GM13976 (cell line): ENCODE measurements around the gene TLN1.

ENCODE experiments used
- DNase-seq: peaks from one replicate; pipeline ENCODE4 v3.0.0; 2012; ENCODE audit warnings: low spot score
- in situ Hi-C: fragments of 300-500 bp; cut with MboI; formaldehyde crosslinking; loops from one replicate; pipeline ENCODE4 v1.12.0; 2022; ENCODE audit warnings: low sequenced_read_pairs, mixed read lengths, inconsistent platforms; ENCODE audit not compliant: unreplicated experiment
- TF ChIP-seq, protein P1 (sequence below): IDR thresholded peaks from 2 replicates; pipeline ENCODE4 v1.5.1; 2012; ENCODE audit warnings: borderline replicate concordance, mild to moderate bottlenecking; ENCODE audit not compliant: insufficient read depth; ENCODE audit errors: extremely low read depth, missing control alignments, control extremely low read depth

TLN1 gene

DNA sequence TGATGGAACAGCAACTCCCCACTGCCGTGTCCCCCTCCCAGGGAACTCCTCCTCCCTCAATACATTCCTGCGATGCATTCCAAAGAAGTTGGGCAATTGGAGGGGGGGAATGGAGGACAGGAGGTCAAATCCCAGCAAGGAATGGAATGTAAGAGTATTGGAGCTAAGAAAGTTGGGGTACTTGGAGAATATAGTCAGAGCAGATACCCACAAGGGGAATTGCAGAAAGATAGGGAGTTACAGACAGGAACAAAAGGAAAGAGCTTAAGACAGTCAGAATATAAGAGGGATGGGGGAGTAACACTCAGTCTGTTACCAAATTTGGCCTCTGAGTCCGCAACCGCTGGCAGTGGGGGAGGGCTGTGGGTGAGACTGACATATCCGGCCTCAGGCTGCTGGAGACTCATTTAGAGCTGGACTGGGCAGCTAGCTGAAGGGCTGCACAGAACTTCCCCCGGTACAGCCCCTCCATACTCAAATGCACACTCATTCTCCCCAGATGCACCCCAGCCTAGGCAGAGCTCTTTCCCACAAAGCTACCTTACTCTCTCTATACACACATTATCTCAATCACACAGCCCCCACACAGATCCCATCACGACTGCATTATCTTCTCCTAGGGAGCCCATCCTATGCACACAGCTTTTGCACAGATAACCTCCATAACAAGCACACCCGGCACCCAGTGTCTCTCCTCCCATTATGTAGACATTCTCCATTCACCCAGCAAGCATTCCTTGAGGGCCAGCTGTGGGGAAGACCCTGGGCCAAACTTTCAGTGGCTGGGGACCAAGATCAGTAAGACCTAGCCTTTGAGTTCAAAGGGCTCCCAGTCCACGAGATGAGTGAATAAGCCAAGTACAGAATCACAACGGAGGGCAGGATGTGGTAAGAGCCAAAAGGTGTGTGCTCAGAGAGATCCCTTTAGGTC is 3.7 kb downstream of the TLN1 start:
- in situ Hi-C loops = no loop called here
- TF ChIP-seq, protein P1, sequence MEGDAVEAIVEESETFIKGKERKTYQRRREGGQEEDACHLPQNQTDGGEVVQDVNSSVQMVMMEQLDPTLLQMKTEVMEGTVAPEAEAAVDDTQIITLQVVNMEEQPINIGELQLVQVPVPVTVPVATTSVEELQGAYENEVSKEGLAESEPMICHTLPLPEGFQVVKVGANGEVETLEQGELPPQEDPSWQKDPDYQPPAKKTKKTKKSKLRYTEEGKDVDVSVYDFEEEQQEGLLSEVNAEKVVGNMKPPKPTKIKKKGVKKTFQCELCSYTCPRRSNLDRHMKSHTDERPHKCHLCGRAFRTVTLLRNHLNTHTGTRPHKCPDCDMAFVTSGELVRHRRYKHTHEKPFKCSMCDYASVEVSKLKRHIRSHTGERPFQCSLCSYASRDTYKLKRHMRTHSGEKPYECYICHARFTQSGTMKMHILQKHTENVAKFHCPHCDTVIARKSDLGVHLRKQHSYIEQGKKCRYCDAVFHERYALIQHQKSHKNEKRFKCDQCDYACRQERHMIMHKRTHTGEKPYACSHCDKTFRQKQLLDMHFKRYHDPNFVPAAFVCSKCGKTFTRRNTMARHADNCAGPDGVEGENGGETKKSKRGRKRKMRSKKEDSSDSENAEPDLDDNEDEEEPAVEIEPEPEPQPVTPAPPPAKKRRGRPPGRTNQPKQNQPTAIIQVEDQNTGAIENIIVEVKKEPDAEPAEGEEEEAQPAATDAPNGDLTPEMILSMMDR = no peak
- DNase-seq = peak; percentile 78

DNA sequence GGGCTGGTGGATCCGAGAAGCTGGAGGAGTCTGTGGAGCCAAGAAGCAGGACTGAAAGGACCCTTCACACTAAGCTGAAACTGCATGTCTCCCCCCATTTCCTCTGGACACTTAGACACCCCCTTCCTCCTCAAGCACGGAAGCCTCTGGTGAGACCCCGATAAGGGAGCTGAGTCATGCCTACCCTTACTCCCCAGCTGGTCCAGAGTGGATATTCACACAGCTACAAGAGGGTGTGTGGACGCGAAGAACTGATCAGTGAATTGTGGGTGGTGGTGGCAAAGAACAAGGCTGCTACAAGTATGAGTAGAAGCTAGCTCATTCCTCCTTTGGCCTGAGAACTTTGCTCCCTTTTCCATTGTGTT is 4.3 kb downstream of the TLN1 start:
- in situ Hi-C loops = no loop called here
- DNase-seq = no peak
- TF ChIP-seq, protein P1 = no peak

DNA sequence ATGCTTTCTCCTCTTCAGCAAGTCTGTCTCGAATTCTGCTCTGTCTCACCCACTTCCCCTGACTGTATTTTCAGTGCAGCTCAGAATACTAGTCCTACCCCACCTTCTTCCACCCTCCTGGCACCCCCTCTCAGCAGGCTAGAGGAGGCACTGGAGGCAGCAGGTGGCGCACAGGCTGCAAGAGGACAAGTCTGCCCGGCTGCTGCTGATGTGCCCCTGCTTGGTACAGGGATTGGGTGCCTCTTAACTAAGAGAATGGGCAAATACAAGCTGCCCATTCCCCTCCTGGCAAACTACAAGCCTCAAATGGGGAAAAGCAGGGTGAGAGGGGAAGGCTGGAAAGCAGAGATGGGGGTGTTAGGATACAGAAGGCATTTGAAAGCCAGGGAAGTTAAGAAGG is 5.1 kb downstream of the TLN1 start:
- TF ChIP-seq, protein P1 = peak; percentile 29
- DNase-seq = no peak
- in situ Hi-C loops = no loop called here

DNA sequence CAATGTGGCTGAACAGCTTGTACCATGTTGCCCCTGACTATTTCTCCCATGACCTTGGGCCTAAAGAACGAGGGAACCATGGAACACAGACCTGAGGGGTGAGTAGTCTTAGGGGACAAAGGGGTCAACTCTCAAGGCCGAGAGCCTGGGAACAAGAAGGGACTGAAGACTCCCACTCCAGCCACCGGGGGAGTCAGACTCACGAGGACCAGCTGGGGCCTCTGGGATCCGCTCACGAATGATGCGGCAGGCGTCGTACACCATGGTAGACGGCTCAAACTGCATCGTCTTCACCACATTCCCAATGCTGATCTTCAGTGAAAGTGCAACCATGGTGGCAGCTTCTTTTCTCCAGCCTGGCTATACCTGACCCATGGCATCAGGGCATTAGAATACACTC is 6.6 kb downstream of the TLN1 start:
- in situ Hi-C loops = no loop called here
- DNase-seq = no peak
- TF ChIP-seq, protein P1 = no peak

DNA sequence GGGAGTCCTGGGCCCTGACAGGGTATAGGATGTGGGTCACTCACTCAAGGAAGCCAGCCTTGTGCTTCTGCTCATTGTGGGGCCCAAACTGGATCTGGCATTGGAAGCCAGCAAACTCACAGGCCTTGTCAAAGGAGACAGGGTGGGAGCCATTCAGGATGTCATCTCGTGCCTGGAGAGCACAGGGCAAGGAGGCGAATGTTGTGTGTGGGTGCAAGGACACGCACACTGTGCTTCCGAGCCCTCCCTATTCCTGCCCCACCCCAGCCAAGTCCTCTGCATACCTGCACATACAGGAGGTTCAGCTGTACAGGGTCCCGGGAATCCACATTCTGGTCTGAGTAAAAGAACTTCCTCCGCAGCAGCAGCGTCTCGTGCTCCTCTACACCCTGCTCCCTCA is 8.1 kb downstream of the TLN1 start:
- no peak for DNase-seq
- TF ChIP-seq, protein P1 = no peak
- in situ Hi-C loops = no loop called here

DNA sequence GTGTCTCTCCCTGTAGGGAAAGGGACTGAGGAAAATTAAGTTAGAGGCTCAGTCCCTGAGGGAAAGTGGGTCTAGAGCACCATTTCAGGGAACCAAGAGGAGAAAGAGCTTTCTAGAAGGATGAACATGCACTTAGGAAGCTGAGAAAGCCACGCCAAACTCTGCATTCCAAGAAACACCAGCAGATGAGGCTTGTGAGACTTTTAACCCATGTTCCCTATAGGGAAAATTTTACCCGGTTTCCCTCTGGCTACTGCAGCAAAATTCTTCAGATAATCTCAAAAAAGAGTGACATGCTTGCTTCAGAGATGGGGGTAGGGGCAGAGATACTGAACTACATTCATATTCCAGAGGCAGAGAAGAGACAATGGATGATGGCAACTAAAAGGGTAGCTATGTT is 8.6 kb downstream of the TLN1 start:
- in situ Hi-C loops = no loop called here
- no peak for DNase-seq
- TF ChIP-seq, protein P1 = no peak

DNA sequence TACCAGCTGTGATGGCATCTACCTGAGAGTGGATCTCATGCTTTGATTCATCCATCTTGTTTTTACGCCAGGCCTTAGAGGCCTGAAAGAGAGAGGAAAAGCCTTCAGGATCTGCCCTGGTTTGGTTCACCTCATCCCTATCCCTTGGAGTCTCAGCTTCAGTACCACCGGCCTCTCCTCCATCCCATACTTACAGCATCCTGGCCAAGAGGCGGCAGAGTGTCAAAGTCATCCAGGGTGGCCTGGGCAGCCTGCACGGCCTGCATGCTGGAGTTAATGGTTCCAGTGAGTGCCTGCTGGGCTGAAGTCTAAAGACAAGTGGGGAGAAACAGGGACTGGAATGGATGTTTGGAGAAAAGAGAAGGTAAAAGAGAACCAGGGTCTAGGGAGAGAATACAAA is 12.4 kb downstream of the TLN1 start:
- TF ChIP-seq, protein P1 = no peak
- in situ Hi-C loops = no loop called here
- DNase-seq = no peak
